Neural crest cell (in vitro differentiated cells): ENCODE results near the gene SAYSD1. TPM values are rescaled to one million over a fixed set of nuclear protein-coding genes. Genes with fewer than 3 reads are reported as not detected.

Experiments
- DNase-seq: peaks from one replicate; pipeline ENCODE4 v3.0.0; 2021; ENCODE audit warnings: low read depth, mixed read lengths, low spot score
- H3K27ac Mint-ChIP-seq: one replicate; pipeline ENCODE4 v1.8.0; 2021; ENCODE audit warnings: mild to moderate bottlenecking, mixed read lengths; ENCODE audit not compliant: unreplicated experiment
- H3K27me3 Mint-ChIP-seq: 2 replicates; pipeline ENCODE4 v1.8.0; 2021; ENCODE audit warnings: low read depth, mild to moderate bottlenecking, mixed read lengths
- H3K36me3 Mint-ChIP-seq: 2 replicates; pipeline ENCODE4 v1.8.0; 2021; ENCODE audit warnings: low read depth, mild to moderate bottlenecking, mixed read lengths
- H3K4me1 Mint-ChIP-seq: 2 replicates; pipeline ENCODE4 v1.8.0; 2021; ENCODE audit warnings: mixed read lengths
- H3K4me3 Mint-ChIP-seq: one replicate; pipeline ENCODE4 v1.8.0; 2021; ENCODE audit warnings: mild to moderate bottlenecking, mixed read lengths
- H3K9me3 Mint-ChIP-seq: 2 replicates; pipeline ENCODE4 v1.8.0; 2021; ENCODE audit warnings: mixed read lengths
- total RNA-seq: library from RNA; stranded (reverse); gene quantifications from 2 replicates; pipeline ENCODE4 v1.2.1, GENCODE V29; 2021
- TF ChIP-seq, protein P1 (sequence below): fragments of 200-600 bp; sonication (generic); conservative IDR thresholded peaks from 2 replicates; pipeline ENCODE4 v1.5.0; 2021; ENCODE audit warnings: antibody characterized with exemption, mild to moderate bottlenecking

SAYSD1 gene
- total RNA-seq, 1 donor from 2014 or later = 13.4 TPM

DNA sequence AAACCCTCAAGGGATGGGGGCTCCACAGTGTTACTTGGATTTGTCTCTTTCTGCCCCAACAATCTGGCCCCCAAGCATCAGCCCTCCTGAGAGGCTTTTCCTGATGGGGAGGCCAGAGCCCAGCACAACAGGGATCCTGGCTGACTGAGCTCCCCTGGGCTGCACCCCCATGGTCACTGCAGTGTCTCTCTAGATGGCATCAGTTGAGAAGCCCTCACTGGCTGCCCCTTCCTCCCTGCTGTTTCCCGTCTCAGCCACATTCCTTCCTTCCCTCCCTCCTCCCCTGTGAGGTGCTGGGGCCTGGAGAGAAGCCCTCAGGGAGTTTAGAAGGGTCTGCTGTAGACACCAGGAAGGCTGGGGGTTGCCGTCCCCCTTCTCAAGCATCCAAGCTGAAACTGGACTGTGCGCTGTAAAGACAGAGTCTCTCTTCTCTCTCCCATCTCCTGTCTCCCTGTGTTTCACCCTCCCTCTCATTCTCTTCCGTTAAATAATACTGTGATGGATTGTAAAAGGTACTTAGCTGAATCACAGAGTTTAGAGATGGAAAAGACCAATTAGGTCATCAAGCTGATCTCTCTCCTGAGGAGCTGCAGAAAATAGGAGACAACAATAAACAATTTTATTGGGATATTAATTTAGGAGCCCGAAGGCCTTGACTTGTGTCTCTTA is 29.7 kb downstream of the SAYSD1 start:
- no peak overlapping the region for H3K27ac Mint-ChIP-seq
- DNase-seq = no peak
- TF ChIP-seq, protein P1, sequence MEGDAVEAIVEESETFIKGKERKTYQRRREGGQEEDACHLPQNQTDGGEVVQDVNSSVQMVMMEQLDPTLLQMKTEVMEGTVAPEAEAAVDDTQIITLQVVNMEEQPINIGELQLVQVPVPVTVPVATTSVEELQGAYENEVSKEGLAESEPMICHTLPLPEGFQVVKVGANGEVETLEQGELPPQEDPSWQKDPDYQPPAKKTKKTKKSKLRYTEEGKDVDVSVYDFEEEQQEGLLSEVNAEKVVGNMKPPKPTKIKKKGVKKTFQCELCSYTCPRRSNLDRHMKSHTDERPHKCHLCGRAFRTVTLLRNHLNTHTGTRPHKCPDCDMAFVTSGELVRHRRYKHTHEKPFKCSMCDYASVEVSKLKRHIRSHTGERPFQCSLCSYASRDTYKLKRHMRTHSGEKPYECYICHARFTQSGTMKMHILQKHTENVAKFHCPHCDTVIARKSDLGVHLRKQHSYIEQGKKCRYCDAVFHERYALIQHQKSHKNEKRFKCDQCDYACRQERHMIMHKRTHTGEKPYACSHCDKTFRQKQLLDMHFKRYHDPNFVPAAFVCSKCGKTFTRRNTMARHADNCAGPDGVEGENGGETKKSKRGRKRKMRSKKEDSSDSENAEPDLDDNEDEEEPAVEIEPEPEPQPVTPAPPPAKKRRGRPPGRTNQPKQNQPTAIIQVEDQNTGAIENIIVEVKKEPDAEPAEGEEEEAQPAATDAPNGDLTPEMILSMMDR = no peak
- H3K9me3 Mint-ChIP-seq = no peaks in the 10 kb centered on the region
- no peaks in the 10 kb centered on the region for H3K36me3 Mint-ChIP-seq
- H3K27me3 Mint-ChIP-seq = peaks cover 36% of the 10 kb centered on the region
- H3K4me1 Mint-ChIP-seq = peaks cover 11% of the 10 kb centered on the region
- no peak overlapping the region for H3K4me3 Mint-ChIP-seq

DNA sequence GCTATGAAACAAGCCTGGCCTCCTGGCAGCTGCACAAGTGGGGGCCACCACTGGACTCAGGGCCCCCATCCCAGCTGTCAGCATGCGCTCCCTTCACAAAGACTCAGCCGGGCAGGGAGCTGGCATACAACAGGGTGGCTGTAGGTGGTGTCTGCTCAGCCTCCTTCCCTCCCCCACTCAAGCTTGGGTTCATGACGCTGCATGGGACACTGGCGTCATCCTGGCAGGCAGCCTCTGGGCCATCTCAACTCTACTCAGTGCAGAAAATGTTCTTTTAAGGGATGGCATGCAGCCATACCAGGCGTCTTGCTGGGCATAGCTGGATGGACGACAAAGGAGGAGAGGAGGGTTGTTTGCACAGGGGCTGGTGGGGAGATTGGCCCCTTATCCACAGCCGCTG is 30.5 kb downstream of the SAYSD1 start:
- Mint-ChIP-seq H3K36me3 (no peaks in the 10 kb centered on the region), H3K4me3 (no peak overlapping the region), H3K9me3 (no peaks in the 10 kb centered on the region), H3K27me3 (peaks cover 34% of the 10 kb centered on the region), H3K27ac (no peak overlapping the region), H3K4me1 (peaks cover 11% of the 10 kb centered on the region)
- no peak for DNase-seq
- TF ChIP-seq, protein P1 = no peak

DNA sequence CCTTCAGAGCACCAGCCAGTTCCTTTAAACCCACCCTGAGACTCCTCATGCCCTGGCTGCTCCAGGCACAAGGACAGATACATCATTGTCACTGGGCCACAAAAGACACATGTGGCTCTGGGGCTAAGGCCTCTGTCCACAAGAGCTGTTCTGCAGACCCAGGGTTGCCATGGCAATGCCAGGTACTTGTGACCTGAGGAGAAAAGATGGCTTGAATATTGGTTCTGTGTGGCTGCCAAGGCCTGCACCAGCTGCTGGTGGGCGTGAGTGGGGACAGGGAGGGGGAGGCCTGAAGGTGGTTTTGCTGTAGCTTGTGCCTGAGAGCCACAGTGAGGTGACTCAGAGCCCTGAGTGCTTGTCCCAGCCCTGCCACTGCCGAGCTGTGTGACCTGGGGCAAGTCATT is 31.8 kb downstream of the SAYSD1 start:
- Mint-ChIP-seq H3K27me3 (peaks cover 23% of the 10 kb centered on the region), H3K4me3 (no peak overlapping the region), H3K27ac (peak overlapping the region; percentile 43), H3K36me3 (no peaks in the 10 kb centered on the region), H3K9me3 (no peaks in the 10 kb centered on the region), H3K4me1 (peaks cover 7% of the 10 kb centered on the region)
- TF ChIP-seq, protein P1 = no peak
- DNase-seq = no peak

DNA sequence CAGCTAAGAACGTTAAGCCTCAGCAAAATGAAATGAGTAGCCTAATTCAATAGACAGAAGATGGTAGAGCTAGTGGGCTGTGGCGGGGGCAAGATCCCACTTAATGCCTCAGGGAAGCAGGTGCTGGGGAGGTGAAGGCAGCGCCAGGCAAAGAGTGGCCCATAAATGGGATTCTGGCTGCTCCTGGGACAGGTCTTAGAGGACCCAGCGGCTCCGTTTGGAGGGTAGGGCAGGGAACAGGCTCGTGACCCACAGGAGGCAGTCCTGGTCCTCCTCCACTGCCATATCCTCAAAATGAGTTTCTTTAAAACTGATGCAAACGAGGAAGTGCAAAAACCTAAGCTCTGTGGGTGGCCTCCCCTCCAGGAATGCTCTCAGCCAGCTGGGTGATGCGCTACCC is 32.7 kb downstream of the SAYSD1 start:
- Mint-ChIP-seq H3K9me3 (no peaks in the 10 kb centered on the region), H3K27ac (peak overlapping the region; percentile 65), H3K36me3 (no peaks in the 10 kb centered on the region), H3K4me1 (no peaks in the 10 kb centered on the region), H3K4me3 (no peak overlapping the region), H3K27me3 (peaks cover 13% of the 10 kb centered on the region)
- no peak for DNase-seq
- TF ChIP-seq, protein P1 = no peak

DNA sequence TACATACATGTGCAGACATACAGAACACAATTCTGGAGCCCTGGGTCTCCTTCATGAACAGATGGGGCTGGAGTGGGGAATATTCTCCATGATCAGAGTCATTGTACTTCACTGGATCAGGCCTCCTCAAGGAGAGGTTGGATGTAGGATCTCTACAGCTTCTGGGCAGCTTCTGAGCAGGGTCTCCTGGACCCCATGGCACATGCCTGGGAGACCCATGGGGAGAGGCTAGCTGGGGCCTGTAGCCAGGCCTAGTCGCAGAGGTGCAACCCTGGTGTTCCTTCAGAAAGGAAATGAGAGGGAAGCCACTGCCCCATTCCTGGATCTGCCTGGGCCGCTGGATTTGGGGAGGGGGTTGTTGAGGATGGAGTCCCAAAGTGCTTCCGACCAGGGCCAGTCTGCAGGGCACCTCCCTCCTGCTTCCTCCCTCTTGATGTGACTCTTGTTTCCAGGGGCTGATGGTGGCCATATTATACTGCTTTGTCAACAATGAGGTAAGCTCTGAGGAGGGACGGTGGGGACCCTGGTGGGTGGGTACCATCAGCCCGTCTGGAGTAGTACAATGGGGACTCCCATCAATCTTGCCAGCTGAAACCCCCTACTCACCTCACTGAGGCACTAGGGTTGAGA is 34.6 kb downstream of the SAYSD1 start:
- Mint-ChIP-seq H3K27me3 (no peaks in the 10 kb centered on the region), H3K27ac (no peak overlapping the region), H3K36me3 (no peaks in the 10 kb centered on the region), H3K4me3 (no peak overlapping the region), H3K4me1 (peaks cover 4% of the 10 kb centered on the region), H3K9me3 (no peaks in the 10 kb centered on the region)
- DNase-seq = no peak
- TF ChIP-seq, protein P1 = no peak
